Neural progenitor cell (in vitro differentiated cells): ENCODE results near the gene IFNAR2. TPM values are rescaled to one million over a fixed set of nuclear protein-coding genes. Genes with fewer than 3 reads are reported as not detected.

ENCODE experiments used
- DNase-seq: peaks from one replicate; pipeline ENCODE4 v3.0.0-alpha.2; 2016; ENCODE audit warnings: low spot score
- H2AFZ ChIP-seq: fragments of 200-600 bp; sonication (generic); replicated peaks from 2 replicates; pipeline ENCODE4 v1.6.1; 2016; ENCODE audit warnings: antibody characterized with exemption
- H3F3A ChIP-seq: fragments of 200-600 bp; sonication (generic); 2 replicates; pipeline ENCODE4 v1.6.1; 2016; ENCODE audit warnings: antibody characterized with exemption, low read depth
- H3K27ac ChIP-seq: fragments of 200-600 bp; sonication (generic); 2 replicates; pipeline ENCODE4 v1.5.1; 2016; ENCODE audit warnings: mild to moderate bottlenecking
- H3K27me3 ChIP-seq: fragments of 200-600 bp; sonication (generic); 2 replicates; pipeline ENCODE4 v1.6.1; 2016; ENCODE audit warnings: mild to moderate bottlenecking, moderate library complexity
- H3K36me3 ChIP-seq: fragments of 200-600 bp; sonication (generic); 2 replicates; pipeline ENCODE4 v1.5.1; 2016
- H3K4me1 ChIP-seq: fragments of 200-600 bp; sonication (generic); 2 replicates; pipeline ENCODE4 v1.6.1; 2016; ENCODE audit warnings: mixed run types
- H3K4me2 ChIP-seq: fragments of 200-600 bp; sonication (generic); 2 replicates; pipeline ENCODE4 v1.6.1; 2016
- H3K4me3 ChIP-seq: fragments of 200-600 bp; sonication (generic); 2 replicates; pipeline ENCODE4 v1.5.1; 2016
- H3K79me2 ChIP-seq: fragments of 200-600 bp; sonication (generic); 2 replicates; pipeline ENCODE4 v1.6.1; 2016; ENCODE audit warnings: low read depth
- H3K9ac ChIP-seq: fragments of 200-600 bp; sonication (generic); 2 replicates; pipeline ENCODE4 v1.6.1; 2016
- H3K9me3 ChIP-seq: fragments of 200-600 bp; sonication (generic); 2 replicates; pipeline ENCODE4 v1.5.1; 2016; ENCODE audit warnings: low read depth
- H4K20me1 ChIP-seq: fragments of 200-600 bp; sonication (generic); 2 replicates; pipeline ENCODE4 v1.6.1; 2016; ENCODE audit warnings: low read depth
- H3K27ac Mint-ChIP-seq: 3 replicates; pipeline ENCODE4 v1.8.0; 2021; ENCODE audit warnings: mixed read lengths
- H3K27me3 Mint-ChIP-seq: 2 replicates; pipeline ENCODE4 v1.8.0; 2022; ENCODE audit warnings: low read depth, mild to moderate bottlenecking, inconsistent platforms, moderate library complexity, mixed read lengths; ENCODE audit not compliant: insufficient read depth
- H3K36me3 Mint-ChIP-seq: 3 replicates; pipeline ENCODE4 v1.8.0; 2021; ENCODE audit warnings: mixed read lengths
- H3K4me1 Mint-ChIP-seq: 3 replicates; pipeline ENCODE4 v1.8.0; 2021; ENCODE audit warnings: mixed read lengths
- H3K4me3 Mint-ChIP-seq: 3 replicates; pipeline ENCODE4 v1.8.0; 2021; ENCODE audit warnings: mild to moderate bottlenecking, moderate library complexity, mixed read lengths
- H3K9me3 Mint-ChIP-seq: 3 replicates; pipeline ENCODE4 v1.8.0; 2020; ENCODE audit warnings: mixed read lengths
- CTCF ChIP-seq: fragments of 200-600 bp; sonication (generic); IDR thresholded peaks from 2 replicates; pipeline ENCODE4 v1.5.1; 2017; ENCODE audit warnings: antibody characterized with exemption, mild to moderate bottlenecking
- EZH2 ChIP-seq: fragments of 200-600 bp; sonication (generic); IDR thresholded peaks from 2 replicates; pipeline ENCODE4 v1.6.1; 2017; ENCODE audit warnings: antibody characterized with exemption, mild to moderate bottlenecking, moderate library complexity
- EZH2phosphoT487 ChIP-seq: fragments of 200-600 bp; sonication (generic); IDR thresholded peaks from 2 replicates; pipeline ENCODE4 v1.6.1; 2017; ENCODE audit warnings: antibody characterized with exemption
- total RNA-seq: library from RNA; depleted of rRNA; stranded (reverse); fragments of >200 nt; gene quantifications from 2 replicates; pipeline ENCODE4 v1.2.3, GENCODE V29; 2015; ENCODE audit warnings: low replicate concordance

IFNAR2 gene
- total RNA-seq, 1 donor from 2014 or later = 15.8 TPM

- H4K20me1 ChIP-seq = no peaks in the 10 kb centered on the region
- no peaks in the 10 kb centered on the region for H3K4me1 ChIP-seq
- H3K36me3 Mint-ChIP-seq = peaks cover 37% of the 10 kb centered on the region
Observed at GRCh38 chr21:33259428-33259827, 29.7 kb downstream of the IFNAR2 start.

DNA sequence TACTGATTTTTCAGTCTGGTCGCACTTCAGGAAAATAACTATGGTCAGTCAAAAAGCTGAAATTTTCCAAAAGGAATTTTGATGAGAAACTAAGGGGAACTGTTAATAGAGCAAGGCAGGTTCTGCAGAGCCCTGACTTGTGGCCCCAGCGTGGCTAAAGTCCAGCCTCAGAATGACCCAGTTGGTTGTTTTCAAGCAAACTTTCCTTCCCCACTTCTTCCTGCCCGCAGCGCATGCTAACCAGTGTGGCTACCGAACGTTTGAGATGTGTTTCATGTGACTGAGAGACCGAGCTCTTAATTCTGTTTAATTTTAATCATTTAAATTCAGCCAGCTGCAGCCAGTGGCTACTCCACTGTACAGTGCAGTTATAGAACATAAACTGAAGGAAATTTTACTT, 30.3 kb downstream of the IFNAR2 start:
- DNase-seq = no peak
- Histone ChIP-seq H3K9me3 (no peaks in the 10 kb centered on the region), H3K27me3 (peaks cover 9% of the 10 kb centered on the region), H3K4me2 (no peak overlapping the region), H3K36me3 (no peaks in the 10 kb centered on the region), H3K4me1 (no peaks in the 10 kb centered on the region), H3K4me3 (no peak overlapping the region), H2AFZ (no peak overlapping the region), H3F3A (peaks cover 2% of the 10 kb centered on the region), H3K27ac (no peak overlapping the region), H3K9ac (no peak overlapping the region), H3K79me2 (no peaks in the 10 kb centered on the region), H4K20me1 (peaks cover 4% of the 10 kb centered on the region)
- H3K27me3 Mint-ChIP-seq = peaks cover 2% of the 10 kb centered on the region
- peaks cover 31% of the 10 kb centered on the region for H3K36me3 Mint-ChIP-seq
- no peak overlapping the region for H3K4me3 Mint-ChIP-seq
- peaks cover 2% of the 10 kb centered on the region for H3K9me3 Mint-ChIP-seq
- TF ChIP-seq EZH2 (no peak), CTCF (no peak), EZH2phosphoT487 (no peak)
- H3K4me1 Mint-ChIP-seq = no peaks in the 10 kb centered on the region
- H3K27ac Mint-ChIP-seq = no peak overlapping the region

More at GRCh38 chr21:33259428-33259827, 29.7 kb downstream of the IFNAR2 start:
- no peak overlapping the region for H3K4me3 Mint-ChIP-seq
- H2AFZ ChIP-seq = no peak overlapping the region
- H3K79me2 ChIP-seq = no peaks in the 10 kb centered on the region
- H3K27ac ChIP-seq = no peak overlapping the region
- H3F3A ChIP-seq = no peaks in the 10 kb centered on the region
- no peaks in the 10 kb centered on the region for H3K9me3 ChIP-seq
- no peaks in the 10 kb centered on the region for H3K36me3 ChIP-seq
- H3K9ac ChIP-seq = no peak overlapping the region
- TF ChIP-seq EZH2phosphoT487 (no peak), CTCF (no peak), EZH2 (no peak)
- no peak overlapping the region for H3K4me2 ChIP-seq
- peaks cover 3% of the 10 kb centered on the region for H3K27me3 ChIP-seq
- no peaks in the 10 kb centered on the region for H3K4me1 Mint-ChIP-seq
- H3K9me3 Mint-ChIP-seq = peaks cover 2% of the 10 kb centered on the region
- no peak overlapping the region for H3K4me3 ChIP-seq
- no peak overlapping the region for H3K27ac Mint-ChIP-seq
- DNase-seq = no peak
- peaks cover 2% of the 10 kb centered on the region for H3K27me3 Mint-ChIP-seq

GRCh38 chr21:33261635-33262034, 31.9 kb downstream of the IFNAR2 start:
- DNase-seq = no peak
- Histone ChIP-seq H3K9me3 (no peaks in the 10 kb centered on the region), H4K20me1 (peaks cover 14% of the 10 kb centered on the region), H3F3A (peaks cover 16% of the 10 kb centered on the region), H2AFZ (no peak overlapping the region), H3K4me2 (no peak overlapping the region), H3K9ac (no peak overlapping the region), H3K36me3 (no peaks in the 10 kb centered on the region), H3K4me1 (no peaks in the 10 kb centered on the region), H3K27ac (no peak overlapping the region), H3K79me2 (no peaks in the 10 kb centered on the region), H3K27me3 (peaks cover 20% of the 10 kb centered on the region), H3K4me3 (no peak overlapping the region)
- Mint-ChIP-seq H3K36me3 (peaks cover 27% of the 10 kb centered on the region), H3K4me1 (peaks cover 7% of the 10 kb centered on the region), H3K9me3 (peaks cover 2% of the 10 kb centered on the region), H3K4me3 (no peak overlapping the region), H3K27ac (no peak overlapping the region), H3K27me3 (peaks cover 6% of the 10 kb centered on the region)
- no peak for TF ChIP-seq CTCF
- TF ChIP-seq EZH2phosphoT487 = no peak
- TF ChIP-seq EZH2 = no peak
